DMS53 treated with DMSO at 0.1 percent for 48 hours (cell line): Measurements from ENCODE around the gene AAMP.
A peak's percentile ranks its signal among the peaks of the same experiment; 100 is the strongest.

ENCODE experiments used
- DNase-seq: peaks from one replicate; lab custom pipeline; 2025; ENCODE audit not compliant: unreplicated experiment; lab: John Stamatoyannopoulos, UW

AAMP gene

DNA sequence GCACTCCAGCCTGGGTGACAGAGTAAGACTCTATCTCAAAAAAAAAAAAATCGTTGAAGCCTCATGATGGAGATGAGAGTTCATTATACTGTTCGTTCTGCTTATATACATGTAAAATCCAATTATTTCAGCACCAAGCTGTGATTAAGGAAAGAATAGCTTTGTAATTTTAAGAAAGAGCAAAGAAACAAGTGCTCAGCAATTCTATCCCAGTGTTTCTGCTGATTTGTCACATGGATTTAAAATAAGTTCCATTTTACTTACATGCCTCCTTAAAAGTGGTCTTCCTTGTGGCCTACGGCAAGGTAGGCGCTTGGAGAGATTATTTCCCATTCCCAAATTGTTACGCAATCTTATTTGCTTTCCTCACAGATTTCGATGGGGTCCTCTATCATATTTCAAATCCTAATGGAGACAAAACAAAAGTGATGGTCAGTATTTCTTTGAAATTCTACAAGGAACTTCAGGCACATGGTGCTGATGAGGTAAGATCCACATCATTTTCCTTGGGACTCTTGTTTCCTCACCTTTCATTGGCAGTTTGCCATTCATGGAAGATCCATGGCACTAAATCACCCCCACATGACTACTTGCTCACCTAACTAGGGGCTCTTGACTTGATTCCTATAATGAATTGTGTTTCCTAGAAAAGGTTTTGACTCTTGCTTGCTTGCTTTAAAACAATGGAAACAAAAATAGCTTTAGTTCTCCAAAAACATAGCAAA is 41.4 kb downstream of the AAMP start:
- DNase-seq, result no peak

GRCh38 chr2:218226903-218227302 is 43.0 kb downstream of the AAMP start:
- no peak for DNase-seq

- DNase-seq, result no peak
Measured at GRCh38 chr2:218224186-218224585, 45.8 kb downstream of the AAMP start.

GRCh38 chr2:218223046-218223445 is 46.9 kb downstream of the AAMP start:
- DNase-seq, result no peak

DNA sequence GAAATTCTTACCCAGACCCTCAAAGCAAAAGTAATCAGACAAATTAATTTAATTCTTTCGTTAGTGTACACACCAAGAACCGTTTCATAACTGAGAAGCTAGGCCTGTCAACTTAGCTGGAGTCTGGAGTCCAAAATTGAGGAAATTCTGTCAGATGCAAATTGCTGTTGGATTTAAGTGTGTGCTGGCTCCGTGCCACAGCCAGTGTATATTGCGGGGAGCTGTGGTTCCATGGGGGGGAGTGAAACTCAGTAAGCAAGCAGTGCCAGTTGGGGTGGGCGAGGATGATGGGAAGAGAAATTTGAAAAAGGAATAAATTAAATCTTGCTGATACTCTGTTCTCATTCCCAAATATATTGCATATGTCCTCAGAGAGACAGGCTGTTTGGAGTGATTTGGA is 48.9 kb downstream of the AAMP start:
- no peak for DNase-seq

GRCh38 chr2:218219934-218220333 is 50.0 kb downstream of the AAMP start:
- no peak for DNase-seq

- DNase-seq, result no peak
Measured at GRCh38 chr2:218218268-218219185, 51.4 kb downstream of the AAMP start.

- no peak for DNase-seq
Measured at GRCh38 chr2:218217360-218218267, 52.3 kb downstream of the AAMP start.

GRCh38 chr2:218216674-218217359 is 53.1 kb downstream of the AAMP start, which contains the start of gene ARPC2:
Gene ARPC2, plus strand, starts transcription at chr2:218217189. Its CDS starts 282 bp downstream, at chr2:218217471.
- peak; percentile 70 for DNase-seq

- no peak for DNase-seq
Measured at GRCh38 chr2:218216336-218216673, 53.6 kb downstream of the AAMP start.
